Smooth muscle cell (in vitro differentiated cells): ENCODE data around the gene OR2L8. TPM values are rescaled to one million over a fixed set of nuclear protein-coding genes. Genes with fewer than 3 reads are reported as not detected.

Experiments
- DNase-seq: peaks from one replicate; lab custom pipeline; 2025; ENCODE audit not compliant: unreplicated experiment; lab: John Stamatoyannopoulos, UW
- H2AFZ ChIP-seq: fragments of 200-600 bp; sonication (generic); 2 replicates; pipeline ENCODE4 v1.6.0; 2016; ENCODE audit warnings: antibody characterized with exemption, low read depth, mild to moderate bottlenecking
- H3F3A ChIP-seq: fragments of 200-600 bp; sonication (generic); 2 replicates; pipeline ENCODE4 v1.6.0; 2017; ENCODE audit warnings: antibody characterized with exemption, low read depth
- H3K27ac ChIP-seq: fragments of 200-600 bp; sonication (generic); 2 replicates; pipeline ENCODE4 v1.5.1; 2016; ENCODE audit warnings: low read depth, mild to moderate bottlenecking
- H3K27me3 ChIP-seq: fragments of 200-600 bp; sonication (generic); 2 replicates; pipeline ENCODE4 v1.6.1; 2016; ENCODE audit warnings: low read depth, mild to moderate bottlenecking
- H3K36me3 ChIP-seq: fragments of 200-600 bp; sonication (generic); 2 replicates; pipeline ENCODE4 v1.5.1; 2016; ENCODE audit warnings: low read depth
- H3K4me1 ChIP-seq: fragments of 200-600 bp; sonication (generic); 2 replicates; pipeline ENCODE4 v1.5.1; 2016; ENCODE audit warnings: low read depth
- H3K4me2 ChIP-seq: fragments of 200-600 bp; sonication (generic); 2 replicates; pipeline ENCODE4 v1.6.0; 2016; ENCODE audit warnings: mild to moderate bottlenecking
- H3K4me3 ChIP-seq: fragments of 200-600 bp; sonication (generic); 2 replicates; pipeline ENCODE4 v1.5.1; 2016; ENCODE audit warnings: mild to moderate bottlenecking
- H3K79me2 ChIP-seq: fragments of 200-600 bp; sonication (generic); 2 replicates; pipeline ENCODE4 v1.6.0; 2016; ENCODE audit warnings: low read depth, mild to moderate bottlenecking
- H3K9ac ChIP-seq: fragments of 200-600 bp; sonication (generic); 2 replicates; pipeline ENCODE4 v1.6.0; 2016; ENCODE audit warnings: low read depth
- H3K9me3 ChIP-seq: fragments of 200-600 bp; sonication (generic); replicated peaks from 2 replicates; pipeline ENCODE4 v1.5.1; 2016; ENCODE audit warnings: low read depth
- H4K20me1 ChIP-seq: fragments of 200-600 bp; sonication (generic); 2 replicates; pipeline ENCODE4 v1.6.0; 2016; ENCODE audit warnings: low read depth
- WGBS: methylation state at CpG from one replicate; pipeline ENCODE4 v1.1.7; 2016; ENCODE audit warnings: low lambda C conversion rate; 5-methylcytosine and 5-hydroxymethylcytosine counted together
- polyA plus RNA-seq: library from polyadenylated mRNA; unstranded; fragments of >200 nt; fragmentation: Nextera tagmentation; extraction: Ambion mirVana; gene quantifications from 2 replicates; pipeline ENCODE4 v1.2.1, GENCODE V29; 2016
- total RNA-seq: library from RNA; depleted of rRNA; stranded (reverse); fragments of >200 nt; gene quantifications from 2 replicates; pipeline ENCODE4 v1.2.3, GENCODE V29; 2014
- TF ChIP-seq, protein P1 (sequence below): fragments of 200-600 bp; sonication (generic); IDR thresholded peaks from 2 replicates; pipeline ENCODE4 v1.5.1; 2017; ENCODE audit warnings: borderline replicate concordance, mild to moderate bottlenecking, antibody characterized with exemption; ENCODE audit not compliant: insufficient read depth, poor library complexity, severe bottlenecking

OR2L8 gene
- total and polyA plus RNA-seq, 2 experiments from 2014 or later: not detected

DNA sequence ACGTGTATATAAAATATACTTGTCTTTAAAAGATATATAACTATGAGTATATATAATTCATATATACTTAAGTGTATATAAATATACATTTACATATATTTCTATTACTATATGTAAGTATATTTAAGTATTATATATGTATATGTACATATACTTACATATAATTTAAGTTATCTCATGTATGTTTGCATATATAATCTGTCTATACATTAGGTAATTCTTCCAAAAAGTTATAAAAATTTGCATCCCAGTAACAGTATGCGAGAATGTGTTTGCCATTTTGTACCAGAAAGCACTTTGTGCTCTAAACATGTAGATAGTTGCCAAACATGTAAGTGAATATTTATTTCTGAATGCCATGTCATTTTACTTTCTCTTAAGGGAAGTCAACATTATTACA, 16.3 kb downstream of the OR2L8 start, which contains the start of gene OR2AK2:
Gene OR2AK2, plus strand, starts transcription at position 301 of the 400 bp plus-strand sequence. CDS start 144 bp downstream, outside the sequence.
- WGBS: 60% methylated on average over 2 of the region's 2 CpGs

DNA sequence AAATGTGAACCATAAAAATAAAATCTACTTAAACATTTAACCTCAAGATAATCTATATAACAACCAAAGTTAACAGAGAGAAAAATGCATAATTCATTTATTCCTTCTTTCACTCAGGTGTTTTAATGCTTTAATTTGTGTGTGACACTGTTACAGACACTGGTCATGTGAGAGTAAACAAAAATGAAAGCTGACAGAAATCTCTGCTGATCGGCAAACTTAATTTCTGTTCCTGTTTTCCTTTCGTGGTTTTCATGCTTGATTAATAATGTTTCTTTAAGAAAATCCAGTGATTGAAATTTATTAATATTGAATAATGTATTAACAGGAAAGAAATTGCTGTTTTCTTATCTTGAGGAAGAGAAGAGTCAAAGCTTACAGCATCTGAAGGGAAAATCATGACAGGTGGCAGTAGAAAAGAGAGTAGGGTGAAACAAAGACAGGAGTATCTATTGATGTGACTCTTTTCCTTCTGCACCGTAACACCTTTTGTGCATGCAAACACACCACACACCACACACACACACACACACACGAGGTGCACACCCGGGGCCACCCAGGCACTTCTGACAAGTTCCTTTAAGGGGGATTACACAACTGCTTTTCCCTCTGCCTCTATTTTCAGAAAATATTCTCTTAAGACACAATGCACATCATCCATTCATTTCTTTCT, 18.0 kb downstream of the OR2L8 start:
- Histone ChIP-seq H3K9me3 (peaks cover 6% of the 10 kb centered on the region), H3K4me3 (no peak overlapping the region), H4K20me1 (no peaks in the 10 kb centered on the region), H3F3A (no peaks in the 10 kb centered on the region), H2AFZ (no peak overlapping the region), H3K4me2 (no peak overlapping the region), H3K27ac (no peak overlapping the region), H3K36me3 (no peaks in the 10 kb centered on the region), H3K4me1 (no peaks in the 10 kb centered on the region), H3K79me2 (no peaks in the 10 kb centered on the region), H3K9ac (no peak overlapping the region), H3K27me3 (no peaks in the 10 kb centered on the region)
- WGBS: 69% methylated on average over 5 of the region's 5 CpGs
- no peak for DNase-seq
- TF ChIP-seq, protein P1, sequence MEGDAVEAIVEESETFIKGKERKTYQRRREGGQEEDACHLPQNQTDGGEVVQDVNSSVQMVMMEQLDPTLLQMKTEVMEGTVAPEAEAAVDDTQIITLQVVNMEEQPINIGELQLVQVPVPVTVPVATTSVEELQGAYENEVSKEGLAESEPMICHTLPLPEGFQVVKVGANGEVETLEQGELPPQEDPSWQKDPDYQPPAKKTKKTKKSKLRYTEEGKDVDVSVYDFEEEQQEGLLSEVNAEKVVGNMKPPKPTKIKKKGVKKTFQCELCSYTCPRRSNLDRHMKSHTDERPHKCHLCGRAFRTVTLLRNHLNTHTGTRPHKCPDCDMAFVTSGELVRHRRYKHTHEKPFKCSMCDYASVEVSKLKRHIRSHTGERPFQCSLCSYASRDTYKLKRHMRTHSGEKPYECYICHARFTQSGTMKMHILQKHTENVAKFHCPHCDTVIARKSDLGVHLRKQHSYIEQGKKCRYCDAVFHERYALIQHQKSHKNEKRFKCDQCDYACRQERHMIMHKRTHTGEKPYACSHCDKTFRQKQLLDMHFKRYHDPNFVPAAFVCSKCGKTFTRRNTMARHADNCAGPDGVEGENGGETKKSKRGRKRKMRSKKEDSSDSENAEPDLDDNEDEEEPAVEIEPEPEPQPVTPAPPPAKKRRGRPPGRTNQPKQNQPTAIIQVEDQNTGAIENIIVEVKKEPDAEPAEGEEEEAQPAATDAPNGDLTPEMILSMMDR: no peak

More for the DNA sequence above, 16.3 kb downstream of the OR2L8 start, which contains the start of gene OR2AK2:
- Histone ChIP-seq H2AFZ (no peak within 1 kb of the TSS), H3K4me2 (no peak within 1 kb of the TSS), H3K36me3 (no peaks in the 10 kb centered on the region), H3K79me2 (no peaks in the 10 kb centered on the region), H3K27me3 (no peaks in the 10 kb centered on the region), H3K9ac (no peak within 1 kb of the TSS), H4K20me1 (no peaks in the 10 kb centered on the region), H3K4me3 (no peak within 1 kb of the TSS), H3K9me3 (peaks cover 6% of the 10 kb centered on the region), H3F3A (no peaks in the 10 kb centered on the region), H3K4me1 (no peaks in the 10 kb centered on the region), H3K27ac (no peak within 1 kb of the TSS)
- no peak for DNase-seq
- TF ChIP-seq, protein P1: no peak

DNA sequence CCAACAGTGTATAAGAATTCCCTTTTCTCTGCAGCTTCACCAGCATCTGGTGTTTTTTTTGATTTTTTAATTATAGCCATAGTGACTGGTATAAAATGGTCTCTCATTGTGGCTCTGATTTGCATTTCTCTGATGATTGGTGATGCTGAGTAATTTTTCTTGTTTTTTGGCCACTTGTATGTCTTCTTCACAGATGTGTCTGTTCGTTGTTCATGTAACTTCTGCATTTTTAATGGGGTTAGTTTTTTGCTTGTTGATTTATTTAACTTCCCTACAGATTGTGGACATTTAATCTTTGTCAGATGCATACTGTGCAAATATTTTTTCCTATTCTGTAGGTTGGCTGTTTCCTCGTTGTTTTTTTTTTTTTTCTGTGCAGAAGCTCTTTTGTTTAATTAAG, 44.3 kb downstream of the OR2L8 start:
- H4K20me1 ChIP-seq: no peaks in the 10 kb centered on the region
- H3K9ac ChIP-seq: no peak overlapping the region
- no peaks in the 10 kb centered on the region for H3K79me2 ChIP-seq
- H3K4me3 ChIP-seq: no peak overlapping the region
- no peaks in the 10 kb centered on the region for H3K27me3 ChIP-seq
- H3K27ac ChIP-seq: no peak overlapping the region
- H3K36me3 ChIP-seq: no peaks in the 10 kb centered on the region
- no peaks in the 10 kb centered on the region for H3K4me1 ChIP-seq
- DNase-seq: no peak
- H2AFZ ChIP-seq: no peak overlapping the region
- TF ChIP-seq, protein P1: no peak
- H3K4me2 ChIP-seq: no peak overlapping the region
- 50% methylated on average over 2 of the region's 2 CpGs for WGBS
- peaks cover 7% of the 10 kb centered on the region for H3K9me3 ChIP-seq
- no peaks in the 10 kb centered on the region for H3F3A ChIP-seq

DNA sequence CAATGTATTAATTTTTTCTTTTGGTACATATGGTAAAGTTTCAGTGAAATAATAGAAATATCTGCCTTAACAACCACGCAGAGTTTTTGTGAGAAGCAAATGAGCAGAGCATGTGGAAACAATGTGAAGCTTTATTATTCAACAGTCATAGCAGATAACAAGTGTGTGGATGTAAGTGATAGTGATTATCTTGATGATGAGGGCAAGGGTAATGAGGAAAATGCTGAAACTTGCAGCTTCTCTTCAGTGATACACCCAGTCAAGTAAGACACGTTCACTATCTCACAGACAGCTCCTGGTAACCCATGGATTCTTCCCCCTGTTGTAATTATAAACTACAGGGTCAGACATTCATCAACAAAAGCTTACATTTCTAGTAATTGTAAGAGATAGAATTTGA, 50.2 kb downstream of the OR2L8 start:
- no peak for DNase-seq
- Histone ChIP-seq H4K20me1 (no peaks in the 10 kb centered on the region), H3F3A (no peaks in the 10 kb centered on the region), H2AFZ (no peak overlapping the region), H3K4me2 (no peak overlapping the region), H3K27me3 (no peaks in the 10 kb centered on the region), H3K9ac (no peak overlapping the region), H3K4me3 (no peak overlapping the region), H3K27ac (no peak overlapping the region), H3K4me1 (no peaks in the 10 kb centered on the region), H3K9me3 (peaks cover 7% of the 10 kb centered on the region), H3K36me3 (no peaks in the 10 kb centered on the region), H3K79me2 (no peaks in the 10 kb centered on the region)
- WGBS: 29% methylated on average over 2 of the region's 2 CpGs
- TF ChIP-seq, protein P1: no peak
